ENCODE measurements around the gene ZBTB1.
A peak's percentile ranks its signal among the peaks of the same experiment; 100 is the strongest.

ZBTB1 gene

GRCh38 chr14:64504310-64504896 is at the start of gene ZBTB1:
ZBTB1 (plus strand) TSS chr14:64504770; CDS start chr14:64521505, 16,735 bp downstream.
- peak; percentile 85 for DNase-seq (ENCODE audit: low read depth)

GRCh38 chr14:64459405-64460136 is 45.0 kb upstream of the ZBTB1 start:
- DNase-seq (ENCODE audit: low read depth), result no peak

- DNase-seq (ENCODE audit: low read depth), result no peak
Observed at GRCh38 chr14:64461221-64461620, 43.3 kb upstream of the ZBTB1 start.

GRCh38 chr14:64463195-64463594 is 41.4 kb upstream of the ZBTB1 start:
- no peak for DNase-seq (ENCODE audit: low read depth)

GRCh38 chr14:64463873-64464272 is 40.7 kb upstream of the ZBTB1 start:
- DNase-seq (ENCODE audit: low read depth), result no peak

- DNase-seq (ENCODE audit: low read depth), result no peak
Observed at GRCh38 chr14:64464651-64465050, 39.9 kb upstream of the ZBTB1 start.

- peak; percentile 51 for DNase-seq (ENCODE audit: low read depth)
Observed at GRCh38 chr14:64465191-64465822, 39.3 kb upstream of the ZBTB1 start, which contains the start of gene AKAP5. AKAP5 (plus strand) TSS chr14:64465499; CDS start chr14:64468395, 2,896 bp downstream.

GRCh38 chr14:64465831-64466554 is 38.6 kb upstream of the ZBTB1 start:
- no peak for DNase-seq (ENCODE audit: low read depth)

GRCh38 chr14:64467101-64467500 is 37.5 kb upstream of the ZBTB1 start:
- no peak for DNase-seq (ENCODE audit: low read depth)

GRCh38 chr14:64467566-64467965 is 37.0 kb upstream of the ZBTB1 start:
- no peak for DNase-seq (ENCODE audit: low read depth)

GRCh38 chr14:64468451-64468850 is 36.1 kb upstream of the ZBTB1 start:
- no peak for DNase-seq (ENCODE audit: low read depth)

GRCh38 chr14:64474041-64474440 is 30.5 kb upstream of the ZBTB1 start:
- no peak for DNase-seq (ENCODE audit: low read depth)

GRCh38 chr14:64474698-64475097 is 29.9 kb upstream of the ZBTB1 start:
- no peak for DNase-seq (ENCODE audit: low read depth)

GRCh38 chr14:64475585-64476273 is 28.8 kb upstream of the ZBTB1 start:
- DNase-seq (ENCODE audit: low read depth), result no peak

- DNase-seq (ENCODE audit: low read depth), result no peak
Observed at GRCh38 chr14:64476438-64476837, 28.1 kb upstream of the ZBTB1 start.

GRCh38 chr14:64478634-64479250 is 25.8 kb upstream of the ZBTB1 start:
- DNase-seq (ENCODE audit: low read depth), result no peak

GRCh38 chr14:64488590-64489099 is 15.9 kb upstream of the ZBTB1 start:
- no peak for DNase-seq (ENCODE audit: low read depth)

GRCh38 chr14:64491637-64492036 is 12.9 kb upstream of the ZBTB1 start:
- DNase-seq (ENCODE audit: low read depth), result no peak

GRCh38 chr14:64493455-64493854 is 11.1 kb upstream of the ZBTB1 start:
- DNase-seq (ENCODE audit: low read depth), result no peak

GRCh38 chr14:64495252-64495651 is 9.3 kb upstream of the ZBTB1 start:
- no peak for DNase-seq (ENCODE audit: low read depth)

- no peak for DNase-seq (ENCODE audit: low read depth)
Observed at GRCh38 chr14:64496764-64497163, 7.8 kb upstream of the ZBTB1 start.

Data from activated T-cell treated with anti-CD3 and anti-CD28 coated beads for 48 hours (primary cell).